HG03064 (cell line): ENCODE measurements around the gene KCNQ1.

Source experiments
- ATAC-seq: cut with Tn5 transposase; IDR thresholded peaks from one replicate; pipeline ENCODE4 v1.9.1; 2021; ENCODE audit warnings: low read depth; ENCODE audit not compliant: unreplicated experiment

KCNQ1 gene

DNA sequence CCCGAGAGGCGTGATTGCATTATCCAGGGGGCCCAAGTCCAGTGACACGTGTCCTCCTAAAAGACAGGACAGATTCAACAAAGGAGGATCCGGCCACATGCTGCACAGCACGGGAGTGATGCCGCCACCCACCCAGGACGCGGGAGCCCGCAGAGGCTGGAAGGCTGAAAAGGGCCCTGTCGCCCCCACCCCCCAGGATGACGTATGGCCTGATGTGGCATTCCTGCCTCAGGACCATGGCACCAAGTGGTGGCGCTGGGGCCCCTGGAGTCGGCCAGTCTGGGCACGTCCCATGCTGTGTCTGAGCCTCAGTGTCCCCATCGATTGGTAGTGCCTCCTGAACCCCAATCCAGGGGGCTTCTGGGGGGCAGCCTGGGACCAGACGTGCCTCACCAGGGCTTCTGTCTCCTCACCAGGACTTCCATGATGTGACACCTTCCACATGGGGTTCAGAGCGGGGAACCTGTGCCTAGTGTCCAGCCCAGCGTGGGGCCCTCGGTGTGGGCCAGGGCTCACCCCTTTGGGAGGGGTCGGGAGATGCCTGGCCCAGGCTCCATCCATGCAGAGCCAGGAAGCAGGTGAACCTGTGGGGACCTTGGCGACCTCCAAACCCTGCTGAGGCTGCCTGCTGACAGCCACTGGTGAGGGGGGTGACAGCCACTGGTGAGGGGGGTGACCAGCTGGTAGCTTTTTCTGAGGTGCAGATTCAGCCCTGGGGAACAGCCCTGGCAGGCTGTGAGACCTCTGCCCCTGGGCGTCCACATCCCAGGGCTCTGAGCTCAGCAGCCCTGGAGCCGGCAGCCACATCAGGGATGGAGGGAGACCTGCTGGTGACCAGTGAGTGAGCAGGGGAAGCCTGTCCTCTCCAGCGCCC is 75.3 kb downstream of the KCNQ1 start:
- no peak for ATAC-seq

DNA sequence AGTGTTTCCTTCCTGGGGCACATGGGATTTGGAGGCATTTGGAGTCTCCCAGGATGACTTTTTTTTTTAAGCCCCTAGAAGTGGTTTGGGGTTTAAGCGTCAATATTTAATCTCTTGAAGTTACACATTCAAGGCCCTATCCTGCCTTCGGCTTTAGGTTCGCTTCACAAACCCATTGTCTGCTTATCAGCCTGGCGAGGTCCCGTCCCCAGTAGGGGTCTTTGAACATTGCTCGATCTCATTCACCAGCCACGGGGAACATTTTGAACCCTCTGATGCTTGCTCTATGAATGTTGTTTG is 75.9 kb downstream of the KCNQ1 start:
- no peak for ATAC-seq

DNA sequence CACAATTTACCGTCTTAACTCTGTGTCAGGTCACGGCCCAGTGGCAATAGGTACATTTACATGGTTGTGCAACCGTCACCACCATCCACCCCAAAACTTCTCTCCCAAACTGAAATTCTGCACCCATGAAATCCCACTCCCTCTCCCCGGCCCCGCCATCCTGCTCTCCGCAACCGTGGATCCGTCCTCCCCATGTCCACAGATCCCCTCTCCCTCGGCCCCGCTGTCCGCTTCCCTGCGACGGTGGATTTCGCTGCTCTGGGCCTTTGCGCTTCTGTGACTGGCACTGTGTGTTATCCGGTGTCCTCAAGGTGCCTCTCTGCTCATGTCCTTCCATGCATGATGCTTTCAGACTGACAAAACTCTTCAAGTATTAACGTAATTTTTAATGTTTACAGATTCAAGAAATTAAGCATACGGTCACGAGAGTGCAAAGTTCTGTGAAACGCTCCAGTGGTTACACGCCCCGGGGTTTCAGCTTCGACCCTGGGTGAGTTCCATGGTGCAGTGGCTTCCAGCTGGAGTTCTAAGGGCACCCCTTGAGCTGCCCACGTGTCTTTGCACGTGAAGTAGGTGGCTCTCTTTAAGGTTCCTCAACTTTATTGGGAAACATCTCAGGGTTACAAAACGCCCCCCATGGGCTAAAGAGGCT is 76.4 kb downstream of the KCNQ1 start:
- ATAC-seq: no peak

DNA sequence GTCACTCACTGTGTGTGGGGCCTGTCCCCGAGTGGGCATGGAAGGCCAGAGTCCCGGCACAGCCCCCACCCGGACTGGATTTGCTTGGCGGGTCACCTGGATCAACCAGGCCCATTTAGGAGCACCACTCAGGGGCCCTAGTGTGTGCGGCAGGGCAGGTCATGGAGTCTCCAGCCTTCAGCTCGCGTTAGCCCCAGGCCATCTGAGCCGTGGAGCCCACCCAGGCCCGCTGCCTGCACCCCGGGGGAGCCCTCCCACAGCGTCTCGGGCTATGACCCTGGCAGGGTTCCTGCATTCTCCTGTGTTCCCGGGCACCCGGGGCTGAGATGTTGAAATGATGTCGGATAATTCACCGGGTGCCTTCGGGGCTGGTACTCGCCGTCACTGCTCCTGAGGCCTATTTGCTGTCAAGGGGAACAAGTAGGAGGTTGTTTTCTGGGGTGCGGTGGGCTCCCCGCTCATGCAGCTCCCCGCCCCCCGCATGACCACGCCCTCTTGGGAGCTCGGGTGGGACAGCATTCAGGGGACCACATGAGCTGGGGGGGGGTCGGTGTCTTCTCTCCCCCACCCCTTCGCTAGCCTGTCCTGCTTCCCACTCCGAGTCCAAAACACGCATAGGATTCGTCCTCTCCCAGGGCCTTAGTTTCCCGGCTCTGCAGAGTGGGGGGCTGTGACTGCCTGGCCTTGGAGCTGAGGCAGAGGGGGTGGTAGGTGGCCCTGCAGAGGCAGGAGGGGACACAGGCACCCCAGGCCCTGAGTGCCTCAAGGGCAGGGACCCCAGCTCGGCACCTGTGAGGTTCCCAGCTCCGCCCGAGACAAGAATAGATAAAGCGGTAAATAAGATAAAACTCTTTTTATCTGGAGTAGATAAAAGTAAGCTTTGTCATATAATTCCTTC is 77.2 kb downstream of the KCNQ1 start:
- no peak for ATAC-seq

DNA sequence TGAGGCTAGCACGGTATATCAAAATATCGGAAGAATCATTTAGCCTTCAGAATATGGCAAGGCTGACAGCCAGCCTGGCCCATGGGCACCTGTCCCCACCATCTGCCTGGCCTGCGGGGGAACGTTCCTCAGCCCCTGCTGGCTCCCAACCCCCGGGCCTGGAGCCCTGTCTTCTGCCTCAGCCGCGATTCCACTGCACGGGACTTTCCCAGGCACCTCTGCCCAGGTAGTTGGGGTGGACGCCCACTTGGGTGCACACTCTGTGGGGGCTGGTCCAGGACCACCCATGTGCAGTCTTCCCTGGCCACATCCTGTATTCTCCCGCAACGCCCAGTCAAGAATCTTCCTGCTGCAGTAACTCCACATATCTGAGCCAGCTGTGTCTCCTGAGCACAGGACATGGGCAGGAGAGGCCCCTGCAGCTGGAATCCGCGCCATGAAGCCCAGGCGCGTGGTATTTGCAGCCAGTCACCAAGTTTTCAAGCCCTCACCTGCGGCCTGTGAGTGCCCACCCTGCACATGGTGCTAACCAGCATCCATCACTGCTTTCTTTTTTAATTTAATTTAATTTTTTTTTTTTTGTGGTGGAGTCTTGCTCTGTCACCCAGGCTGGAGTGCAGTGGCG is 77.9 kb downstream of the KCNQ1 start:
- no peak for ATAC-seq

DNA sequence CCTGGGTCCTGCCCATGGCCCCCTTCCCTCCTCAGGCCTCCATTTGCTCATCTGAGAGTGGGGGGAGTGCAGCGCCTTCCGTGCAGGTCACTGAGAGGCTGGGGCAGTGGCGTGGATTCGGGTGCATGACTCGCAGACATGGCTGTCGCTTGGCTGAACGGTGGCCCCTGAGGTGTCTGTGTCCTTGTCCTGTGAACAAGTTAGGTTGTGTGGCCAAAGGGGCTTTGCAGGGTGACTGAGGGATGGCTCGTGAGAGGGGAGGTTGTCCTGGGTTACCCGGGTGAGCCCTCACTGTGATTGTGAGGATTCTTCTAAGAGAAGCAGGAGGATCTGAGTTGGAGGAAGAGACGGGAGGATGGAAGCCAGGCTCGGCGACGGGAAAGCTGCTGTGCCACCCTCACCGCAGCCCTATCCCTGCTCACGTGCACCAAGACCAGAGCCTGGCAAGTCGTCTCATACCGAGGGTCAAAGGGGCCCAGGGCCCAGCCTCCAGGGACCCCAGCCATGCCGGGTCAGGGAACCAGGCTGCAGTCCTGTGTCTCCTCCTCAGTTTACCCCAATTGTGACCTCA is 79.1 kb downstream of the KCNQ1 start:
- ATAC-seq: no peak

DNA sequence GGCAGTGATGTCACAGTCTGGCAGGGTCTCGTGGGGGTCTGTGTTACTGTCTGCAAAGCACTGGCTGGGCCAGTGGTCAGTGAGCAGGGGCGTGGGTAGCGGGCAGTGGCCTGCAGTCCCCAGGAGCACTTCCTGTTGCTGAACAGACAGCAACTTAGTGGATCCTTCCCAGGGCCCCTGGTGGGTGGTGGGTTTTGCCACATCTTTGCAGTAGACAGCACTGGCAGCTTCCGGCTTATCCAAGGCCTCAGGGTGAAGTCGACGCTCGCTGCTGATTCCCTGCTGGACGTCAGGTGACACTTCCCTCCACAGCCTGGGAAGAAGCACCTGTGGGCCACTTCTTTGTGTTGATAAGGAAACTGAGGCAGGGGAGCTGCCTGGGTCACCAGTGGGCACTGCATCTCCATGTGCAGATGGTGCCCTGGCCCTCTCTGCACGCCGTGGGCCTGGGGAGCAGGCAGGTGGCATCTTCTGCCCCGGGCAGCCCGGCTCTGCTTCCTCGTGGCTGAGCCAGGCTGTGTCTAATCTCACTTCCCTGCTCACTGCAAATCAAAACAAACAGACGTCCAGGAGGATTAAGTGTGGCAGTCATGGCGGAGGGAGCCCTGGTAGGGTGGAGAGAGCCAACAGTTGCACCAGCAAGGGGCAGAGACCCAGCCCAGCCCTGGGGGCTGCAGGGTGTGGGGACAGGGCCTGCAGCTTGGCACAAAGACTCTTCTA is 79.8 kb downstream of the KCNQ1 start:
- no peak for ATAC-seq

DNA sequence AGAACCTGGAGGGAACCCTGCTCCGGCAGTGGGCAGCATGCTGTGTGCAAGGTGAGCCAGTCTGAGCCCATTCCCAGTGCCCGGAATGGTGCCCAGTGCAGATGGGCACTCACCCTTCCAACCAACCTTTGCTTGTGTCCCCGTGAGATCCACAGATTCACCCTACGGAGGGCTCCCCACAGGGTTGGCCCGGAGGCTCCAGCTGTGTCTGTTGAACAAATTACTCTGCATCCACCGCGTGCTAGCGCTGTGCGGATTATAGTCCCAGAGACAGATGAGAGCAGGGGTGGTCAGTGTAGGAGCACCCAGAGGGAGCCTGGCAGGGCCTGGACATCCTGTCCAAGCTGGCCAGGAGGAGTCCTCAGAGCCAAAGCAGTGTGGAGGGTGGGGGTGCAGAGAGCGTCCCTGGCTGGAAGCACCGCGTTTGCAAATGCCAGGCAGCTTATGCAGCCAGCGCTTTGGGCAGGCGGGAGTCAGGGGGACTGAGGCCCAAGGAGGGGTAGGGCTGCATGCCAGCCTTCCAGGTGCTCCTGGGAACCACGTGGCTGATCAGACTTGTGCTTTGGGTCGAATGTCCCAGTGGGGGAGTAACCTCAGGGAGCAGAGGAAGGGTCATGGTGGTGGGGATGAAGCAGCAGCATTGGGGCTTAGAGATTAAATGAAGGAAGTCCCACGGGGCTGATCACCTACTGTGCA is 80.5 kb downstream of the KCNQ1 start:
- no peak for ATAC-seq

DNA sequence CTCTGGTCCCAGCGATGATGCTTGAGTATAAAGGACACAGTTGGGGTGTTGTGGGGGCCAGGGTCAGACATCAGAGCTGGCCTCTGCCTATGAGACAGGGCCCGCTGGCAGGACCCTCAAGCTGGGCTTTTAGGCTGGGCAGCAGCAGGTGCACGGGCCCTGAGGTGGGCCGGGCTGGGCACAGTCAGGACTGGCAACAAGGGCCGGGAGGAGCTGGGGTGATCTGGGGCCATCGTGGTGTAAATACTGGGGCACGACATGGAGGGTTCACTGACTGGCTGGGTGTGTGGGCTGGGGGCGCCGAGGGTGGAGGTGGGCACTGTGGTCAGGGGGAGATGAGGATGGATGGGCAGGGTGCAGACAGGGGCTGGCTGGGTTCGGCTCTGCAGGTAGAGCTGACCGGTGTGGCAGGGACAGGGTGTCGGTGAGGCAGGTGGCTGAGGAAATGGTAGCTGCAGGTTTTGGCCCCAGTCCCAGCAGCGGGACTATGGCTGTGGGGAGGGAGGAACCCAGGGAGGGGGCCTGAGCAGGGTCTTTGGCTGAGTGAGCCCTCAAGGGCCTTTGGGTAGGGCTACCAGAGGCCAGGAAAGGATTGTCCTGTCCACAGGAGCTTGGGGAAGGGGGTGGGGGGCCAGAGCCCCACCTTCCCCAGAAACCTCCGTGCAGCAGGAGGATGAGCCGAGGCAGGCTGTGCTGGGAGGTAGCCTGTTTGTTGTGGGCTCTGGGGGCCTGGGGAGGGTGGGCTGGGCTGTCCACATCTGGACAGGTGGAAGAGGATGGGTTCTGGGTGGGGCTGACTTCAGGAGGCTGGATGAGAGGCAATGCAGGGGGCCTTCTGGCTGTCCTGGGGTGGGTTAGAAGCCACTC is 81.4 kb downstream of the KCNQ1 start:
- ATAC-seq: no peak

DNA sequence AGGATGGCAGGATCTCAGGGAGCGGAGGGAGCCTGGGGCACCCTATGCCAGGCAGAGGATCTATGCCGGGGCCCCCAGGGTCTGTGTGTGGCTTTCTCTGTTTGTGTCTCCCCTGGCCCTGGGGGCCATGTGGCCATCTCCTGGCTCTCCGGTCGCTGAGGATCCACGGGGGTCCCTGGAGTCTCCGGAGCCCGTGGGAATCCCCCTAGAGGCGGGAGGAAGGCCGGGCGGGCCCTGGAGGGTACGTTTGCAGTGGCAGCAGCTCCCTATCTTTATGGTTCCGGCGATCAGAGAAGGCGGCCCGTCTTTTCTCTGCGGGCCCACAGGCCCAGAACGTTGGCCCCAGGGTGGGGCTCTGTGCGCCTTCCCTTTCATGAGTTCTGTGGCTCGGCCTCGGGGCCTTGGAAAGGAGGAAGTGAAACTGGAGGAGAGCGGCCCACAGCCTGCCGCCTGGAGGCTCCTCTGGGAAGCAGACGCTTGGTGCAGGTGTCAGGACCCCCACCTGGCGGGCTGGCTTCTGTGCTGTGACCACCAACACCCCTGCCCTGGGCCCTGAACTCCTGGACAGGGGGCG is 82.1 kb downstream of the KCNQ1 start:
- ATAC-seq: no peak

DNA sequence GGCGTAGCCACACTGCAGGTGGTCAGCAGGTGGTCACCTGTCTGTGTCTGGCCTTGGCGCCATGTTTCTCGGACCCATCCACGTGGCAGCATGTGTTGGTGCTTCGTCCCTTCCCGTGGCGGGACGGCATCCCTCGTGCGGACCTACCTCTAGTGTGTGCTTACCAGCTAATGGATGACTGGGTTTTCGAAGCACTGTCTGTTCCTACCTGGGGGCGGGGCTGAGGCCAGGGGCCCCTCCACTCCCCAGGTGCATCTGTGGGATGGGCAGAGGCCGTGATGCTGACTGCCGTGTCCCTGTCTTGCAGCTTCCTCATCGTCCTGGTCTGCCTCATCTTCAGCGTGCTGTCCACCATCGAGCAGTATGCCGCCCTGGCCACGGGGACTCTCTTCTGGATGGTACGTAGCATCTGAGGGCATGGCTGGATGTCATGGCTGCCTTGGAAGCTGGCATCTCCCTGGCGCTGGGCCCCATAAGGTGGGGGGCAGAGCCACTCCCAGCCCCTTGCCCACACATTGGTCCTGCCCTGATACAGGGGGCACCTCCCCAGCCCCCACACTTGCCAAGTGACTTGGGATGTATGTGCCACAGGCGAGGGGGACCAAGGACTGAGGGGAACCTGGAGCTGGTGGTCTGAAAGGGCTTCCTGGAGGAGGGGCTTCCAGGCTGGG is 82.9 kb downstream of the KCNQ1 start:
- no peak for ATAC-seq

DNA sequence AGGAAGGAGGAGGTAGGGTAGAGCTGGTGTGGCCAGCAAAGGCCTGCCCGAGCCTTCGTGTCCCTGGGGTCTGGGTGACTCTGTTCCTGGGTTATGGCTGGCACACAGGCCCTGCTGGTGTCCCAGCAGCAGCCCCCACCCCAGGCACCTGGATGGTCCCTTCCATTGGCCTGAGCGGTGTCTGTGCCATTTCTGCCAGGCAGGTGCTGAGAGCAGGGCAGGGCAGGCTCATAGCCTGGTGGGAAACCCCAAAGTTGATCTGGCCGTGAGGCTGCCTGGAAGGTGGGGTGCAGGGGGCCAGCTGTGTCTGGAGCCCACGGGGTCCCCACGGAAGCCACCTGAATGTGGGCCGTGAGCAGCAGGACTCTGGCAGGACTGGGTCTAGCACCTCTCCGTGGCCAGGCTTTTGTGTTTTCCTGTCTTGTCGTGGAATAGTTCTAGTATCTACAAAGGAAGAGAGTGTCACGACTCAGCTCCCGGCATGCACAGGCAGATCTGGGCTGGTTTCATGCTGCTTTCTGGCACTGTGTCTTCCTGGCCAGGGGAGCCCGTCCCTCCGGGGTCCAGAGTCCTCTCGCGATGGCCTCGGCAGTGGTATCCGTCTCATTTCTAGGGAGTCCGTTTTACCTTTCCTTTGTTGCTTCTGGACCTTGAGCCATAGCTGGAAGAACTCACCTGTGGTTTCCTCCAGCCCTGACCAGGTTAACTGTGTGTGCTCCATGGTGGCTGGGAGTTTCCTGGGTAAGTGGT is 83.7 kb downstream of the KCNQ1 start:
- no peak for ATAC-seq

DNA sequence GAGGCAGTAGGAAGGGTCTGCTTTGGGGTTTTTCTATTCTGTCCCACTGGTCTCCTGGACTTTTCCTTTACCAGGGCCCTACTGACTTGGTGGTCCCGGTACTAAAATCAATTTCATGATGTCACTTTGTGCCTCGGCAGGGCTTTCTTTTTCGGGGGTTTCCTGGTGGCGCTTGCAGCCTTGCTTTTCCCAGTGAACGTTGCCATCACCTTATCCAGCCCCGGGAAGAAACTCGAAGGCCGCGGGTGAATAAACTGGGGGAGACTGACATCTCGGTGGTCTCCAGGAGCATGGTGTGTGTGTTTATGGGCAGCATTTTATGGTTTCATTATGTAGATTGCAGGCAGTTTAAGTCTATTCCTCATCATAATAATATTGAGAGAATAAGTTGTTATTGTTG is 84.4 kb downstream of the KCNQ1 start:
- ATAC-seq: no peak

DNA sequence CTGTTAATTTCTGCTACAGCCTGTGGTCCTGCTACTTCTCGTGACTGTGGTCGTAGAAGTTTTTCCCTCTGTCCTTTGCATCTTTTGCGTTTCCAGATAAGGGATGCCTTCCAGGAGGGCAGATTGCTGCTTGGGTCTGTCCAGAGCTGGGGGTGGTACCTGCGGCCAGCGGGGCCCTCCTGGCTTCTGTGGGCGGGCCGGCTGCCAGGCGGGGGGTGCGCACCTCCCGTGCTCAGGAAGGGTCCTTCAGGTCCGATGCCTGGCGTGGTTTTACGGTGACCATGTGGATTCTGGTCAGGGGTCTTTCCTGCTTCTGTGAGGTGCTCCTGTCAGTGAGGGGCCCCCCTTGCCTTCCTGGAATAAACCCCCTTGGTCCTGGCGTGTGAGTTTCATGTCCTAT is 84.8 kb downstream of the KCNQ1 start:
- no peak for ATAC-seq

DNA sequence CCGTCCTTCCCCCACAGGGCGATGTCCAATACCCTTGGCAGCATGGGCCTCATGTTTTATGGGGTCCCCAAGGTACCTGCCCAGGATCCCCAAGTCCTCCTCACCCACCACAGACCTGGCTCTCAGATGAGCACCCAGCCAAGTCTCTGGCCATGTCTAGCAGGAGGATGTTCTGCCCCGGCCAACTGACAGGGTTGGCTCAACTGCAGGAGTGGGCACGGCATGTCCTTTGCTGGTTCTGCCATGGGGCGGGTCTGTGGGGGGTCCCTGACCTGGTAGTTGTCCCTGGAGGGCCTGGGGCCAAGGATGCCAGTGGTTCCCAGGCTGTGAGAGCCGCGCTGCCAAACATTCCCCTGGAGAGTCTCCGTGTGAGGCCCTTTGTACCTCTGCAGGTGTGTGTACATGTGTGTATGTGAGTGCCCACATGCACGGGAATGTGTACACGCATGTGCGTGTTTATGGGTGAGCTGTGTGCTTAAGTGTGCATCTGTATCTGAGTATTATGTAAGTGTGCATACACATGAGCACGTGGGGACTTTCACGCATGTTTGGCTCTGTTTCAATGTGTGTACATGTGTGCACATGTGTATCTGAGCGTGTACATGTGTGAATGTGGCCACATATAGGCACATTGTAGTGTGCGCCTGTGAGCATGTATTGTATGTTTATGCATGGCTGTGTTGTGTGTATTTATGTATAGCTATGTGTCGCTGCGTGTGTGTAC is 85.5 kb downstream of the KCNQ1 start:
- no peak for ATAC-seq

DNA sequence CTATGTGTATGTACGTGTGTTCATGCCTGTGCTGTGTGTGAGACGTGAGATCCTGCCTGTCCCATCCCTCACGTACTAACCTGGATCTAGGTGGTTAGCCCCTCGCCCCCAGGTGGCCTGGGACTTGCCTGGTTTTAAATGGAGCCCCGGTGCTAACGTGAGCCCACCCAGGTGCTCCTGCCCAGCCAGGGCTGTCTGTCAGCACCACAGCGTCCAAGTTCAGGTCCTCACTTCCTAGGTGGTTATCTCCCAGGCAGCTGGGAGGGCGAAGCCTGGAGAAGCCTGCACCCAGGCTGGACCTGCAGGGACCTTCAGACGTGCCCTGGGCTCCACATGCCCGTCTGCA is 86.0 kb downstream of the KCNQ1 start:
- no peak for ATAC-seq
